AG09309 (cell line): ENCODE measurements around the gene DDTL.

ENCODE experiments used
- DNase-seq: peaks from one replicate; pipeline ENCODE4 v3.0.0-alpha.2; 2010; ENCODE audit warnings: low read depth
- H3K4me3 ChIP-seq: 2 replicates; pipeline ENCODE4 v1.5.1; 2011; ENCODE audit warnings: mild to moderate bottlenecking, low read depth, low read length, moderate library complexity; ENCODE audit not compliant: control insufficient read depth
- CTCF ChIP-seq: IDR thresholded peaks from 2 replicates; pipeline ENCODE4 v1.5.1; 2011; ENCODE audit warnings: mild to moderate bottlenecking, low read depth, low read length, inconsistent platforms; ENCODE audit not compliant: insufficient read depth, control insufficient read depth; ENCODE audit errors: missing control alignments

Gene DDTL

GRCh38 chr22:24010018-24010391 lies 43.3 kb downstream of the DDTL start:
- no peak for TF ChIP-seq CTCF
- no peak overlapping the region for H3K4me3 ChIP-seq
- no peak for DNase-seq

- no peak for DNase-seq
- peak overlapping the region; percentile 80 for H3K4me3 ChIP-seq
- TF ChIP-seq CTCF, result no peak
Observed at GRCh38 chr22:24011735-24012068, 45.0 kb downstream of the DDTL start.

- no peak for TF ChIP-seq CTCF
- no peak overlapping the region for H3K4me3 ChIP-seq
- DNase-seq, result no peak
Observed at GRCh38 chr22:24016156-24016555, 49.5 kb downstream of the DDTL start.

- no peak for TF ChIP-seq CTCF
- no peak for DNase-seq
- no peak overlapping the region for H3K4me3 ChIP-seq
Observed at GRCh38 chr22:24021304-24021703, 54.6 kb downstream of the DDTL start.
